Aorta (tissue), 5 donors: ENCODE data around the gene AXL. TPM values are rescaled to one million over a fixed set of nuclear protein-coding genes. Genes with fewer than 3 reads are reported as not detected.
A peak's percentile ranks its signal among the peaks of the same experiment; 100 is the strongest.
"Not testable (repeated sequence)": the region's sequence is repeated elsewhere in the genome, so short reads cannot be mapped to it uniquely, and the experiment has no call there.

Experiments
- ATAC-seq: fragments of 200-7000 bp; cut with Tn5 transposase; one replicate; pipeline ENCODE4 v1.9.1; 2022; ENCODE audit warnings: moderate library complexity; ENCODE audit not compliant: low FRiP score
- DNase-seq, 2 donors: peaks; one replicate each; pipeline ENCODE4 v3.0.0-alpha.2; 2020
- H3K27ac ChIP-seq, 2 donors: one replicate each; pipeline ENCODE4 v1.5.1; 2013; ENCODE audit warnings: low read length in 2 of 2, mild to moderate bottlenecking in 2 of 2, moderate library complexity in 2 of 2, control low read depth in 1 of 2, inconsistent platforms in 1 of 2, low read depth in 1 of 2
- H3K27me3 ChIP-seq, 2 donors: one replicate each; pipeline ENCODE4 v1.6.1; 2013; ENCODE audit warnings: control low read depth in 1 of 2, low read length in 1 of 2, mild to moderate bottlenecking in 1 of 2, moderate library complexity in 1 of 2; ENCODE audit not compliant: insufficient read depth in 2 of 2, control insufficient read depth in 1 of 2
- H3K36me3 ChIP-seq, 2 donors: one replicate each; pipeline ENCODE4 v1.6.1; 2013; ENCODE audit warnings: control low read depth in 1 of 2, low read length in 1 of 2, mild to moderate bottlenecking in 1 of 2; ENCODE audit not compliant: insufficient read depth in 2 of 2, control insufficient read depth in 1 of 2
- H3K4me1 ChIP-seq, 2 donors: one replicate each; pipeline ENCODE4 v1.6.1; 2013; ENCODE audit warnings: low read length in 2 of 2, control low read depth in 1 of 2, mild to moderate bottlenecking in 1 of 2, moderate library complexity in 1 of 2; ENCODE audit not compliant: insufficient read depth in 2 of 2, control insufficient read depth in 1 of 2
- H3K4me3 ChIP-seq, 2 donors: one replicate each; pipeline ENCODE4 v1.5.1; 2013; ENCODE audit warnings: low read length in 2 of 2, control low read depth in 1 of 2, mild to moderate bottlenecking in 1 of 2
- H3K9me3 ChIP-seq: one replicate; pipeline ENCODE4 v1.6.1; 2013; ENCODE audit warnings: mild to moderate bottlenecking, low read length; ENCODE audit not compliant: control insufficient read depth
- WGBS, 2 donors: extraction: QIAGEN DNeasy Blood & Tissue Kit; methylation state at CpG; one replicate each; pipeline ENCODE4 v1.1.7; 2013; 5-methylcytosine and 5-hydroxymethylcytosine counted together
- intact Hi-C, 2 donors: fragments of 100-400 bp; cut with DNase I; formaldehyde crosslinking; loops; one replicate each; pipeline versions ENCODE4 v1.14.2 to v1.15.0; 2022
- polyA plus RNA-seq, 2 donors: library from polyadenylated mRNA; stranded (reverse); fragments of 200-250 nt; gene quantifications; one replicate each; pipeline ENCODE4 v1.2.3, GENCODE V29; 2013
- total RNA-seq, 2 donors: library from RNA; stranded (reverse); fragmentation: NEBNext Ultra II Directional; extraction: Animal tissue kit (Norgen Biotek cat#: 25700); gene quantifications; one replicate each; pipeline ENCODE4 v1.2.1, GENCODE V29; 2021
- donor health status: healthy with polysubstance abuse.
- donor health status: Bipolar disorder and iron deficiency.
- donor health status: DM: no; HTN: no; CAD: no.
- donor health status: DM: no; HTN: no; CAD: no.
- donor health status: DM: yes; HTN: yes; CAD: no.

The AXL gene
- total and polyA plus RNA-seq, 4 donors, result 14.8 to 106 (median 75.1) TPM

DNA sequence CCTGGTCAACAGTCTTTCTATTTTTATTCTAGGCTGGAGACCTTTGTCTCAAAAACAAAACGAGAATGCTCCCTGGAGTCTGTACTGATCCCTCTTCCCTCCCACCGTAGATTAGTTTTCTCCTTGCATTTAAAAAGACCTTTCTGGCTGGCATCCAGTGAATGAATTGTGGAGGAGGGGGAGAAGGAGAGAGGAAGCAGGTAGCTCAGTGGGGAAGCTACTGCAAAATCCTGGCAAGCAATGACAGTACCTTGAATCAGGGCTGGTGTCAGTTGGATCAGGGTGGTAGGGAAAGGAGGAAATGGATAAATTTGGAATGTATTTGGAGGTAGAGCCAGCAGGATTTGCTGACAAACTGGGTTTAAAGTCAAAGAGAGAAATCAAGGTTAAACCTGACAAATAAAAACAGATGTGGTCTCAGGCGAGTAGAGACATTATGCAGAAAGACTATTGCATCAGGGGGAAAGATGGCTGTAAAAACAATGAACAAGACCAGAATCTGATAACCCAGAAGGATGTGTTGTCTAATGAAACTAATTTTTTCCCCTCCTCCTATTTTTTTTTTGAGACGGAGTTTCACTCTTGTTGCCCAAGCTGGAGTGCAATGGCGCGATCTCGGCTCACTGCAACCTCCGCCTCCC lies 29.5 kb upstream of the AXL start:
- no peaks in the 10 kb centered on the region for H3K36me3 ChIP-seq
- H3K27me3 ChIP-seq, result no peaks in the 10 kb centered on the region
- DNase-seq (no peak), ATAC-seq (no peak)
- 54 to 56% methylated on average over 8 of the region's 8 CpGs for WGBS, 2 donors
- intact Hi-C loops, result no loop called here
- no peaks in the 10 kb centered on the region for H3K4me1 ChIP-seq
- no peaks in the 10 kb centered on the region for H3K9me3 ChIP-seq
- H3K4me3 ChIP-seq, result no peak overlapping the region
- H3K27ac ChIP-seq, result no peak overlapping the region

DNA sequence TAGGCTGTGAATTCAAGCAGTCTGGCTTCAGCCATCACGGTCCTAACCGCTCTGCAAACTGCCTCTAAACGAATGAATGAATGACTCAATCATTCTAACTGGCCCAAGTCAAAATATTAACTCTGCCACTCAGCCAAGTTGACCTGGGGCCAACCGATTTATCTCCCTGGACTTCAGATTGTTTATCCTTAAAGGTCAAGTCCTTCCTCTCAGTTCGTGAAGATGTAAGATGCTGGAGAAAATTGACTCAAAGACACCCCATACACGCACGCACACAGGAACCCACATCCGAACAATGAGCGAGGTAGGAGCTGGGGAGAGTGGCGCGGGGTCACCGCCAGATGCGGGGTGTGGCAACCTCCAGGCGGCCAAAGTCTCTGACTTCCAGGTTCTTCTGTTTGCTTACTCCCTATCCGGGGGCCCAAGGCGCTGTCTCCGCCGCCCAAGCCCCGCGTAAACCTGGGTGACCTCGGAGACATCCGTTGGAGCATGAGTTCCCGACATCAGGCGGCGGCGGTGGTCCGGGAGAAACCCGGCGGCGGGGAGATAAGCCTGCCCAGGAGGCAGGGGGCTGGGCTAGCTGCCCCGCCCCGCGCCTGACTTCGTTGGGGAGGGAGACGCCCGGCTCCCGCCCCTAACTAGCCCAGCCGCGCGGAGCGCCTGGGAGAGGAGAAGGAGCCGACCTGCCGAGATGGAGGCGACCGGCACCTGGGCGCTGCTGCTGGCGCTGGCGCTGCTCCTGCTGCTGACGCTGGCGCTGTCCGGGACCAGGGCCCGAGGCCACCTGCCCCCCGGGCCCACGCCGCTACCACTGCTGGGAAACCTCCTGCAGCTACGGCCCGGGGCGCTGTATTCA lies 26.2 kb upstream of the AXL start, which contains the start of gene CYP2S1:
TSS of gene CYP2S1 (plus strand) at position 646 of the 856 bp plus-strand sequence. CDS start at position 692, 46 bp downstream.
- 2% methylated on average over 42 to 58 of the region's 58 CpGs for WGBS, 2 donors
- no peaks in the 10 kb centered on the region for H3K4me1 ChIP-seq
- no peak within 1 kb of the TSS for H3K4me3 ChIP-seq
- H3K9me3 ChIP-seq, result no peaks in the 10 kb centered on the region
- intact Hi-C loops, result no loop called here
- peak in 1 of 2 donors; percentile 57 for DNase-seq
- H3K27ac ChIP-seq, result no peak within 1 kb of the TSS
- H3K36me3 ChIP-seq, result no peaks in the 10 kb centered on the region
- peak; percentile 29 for ATAC-seq
- H3K27me3 ChIP-seq, result no peaks in the 10 kb centered on the region

DNA sequence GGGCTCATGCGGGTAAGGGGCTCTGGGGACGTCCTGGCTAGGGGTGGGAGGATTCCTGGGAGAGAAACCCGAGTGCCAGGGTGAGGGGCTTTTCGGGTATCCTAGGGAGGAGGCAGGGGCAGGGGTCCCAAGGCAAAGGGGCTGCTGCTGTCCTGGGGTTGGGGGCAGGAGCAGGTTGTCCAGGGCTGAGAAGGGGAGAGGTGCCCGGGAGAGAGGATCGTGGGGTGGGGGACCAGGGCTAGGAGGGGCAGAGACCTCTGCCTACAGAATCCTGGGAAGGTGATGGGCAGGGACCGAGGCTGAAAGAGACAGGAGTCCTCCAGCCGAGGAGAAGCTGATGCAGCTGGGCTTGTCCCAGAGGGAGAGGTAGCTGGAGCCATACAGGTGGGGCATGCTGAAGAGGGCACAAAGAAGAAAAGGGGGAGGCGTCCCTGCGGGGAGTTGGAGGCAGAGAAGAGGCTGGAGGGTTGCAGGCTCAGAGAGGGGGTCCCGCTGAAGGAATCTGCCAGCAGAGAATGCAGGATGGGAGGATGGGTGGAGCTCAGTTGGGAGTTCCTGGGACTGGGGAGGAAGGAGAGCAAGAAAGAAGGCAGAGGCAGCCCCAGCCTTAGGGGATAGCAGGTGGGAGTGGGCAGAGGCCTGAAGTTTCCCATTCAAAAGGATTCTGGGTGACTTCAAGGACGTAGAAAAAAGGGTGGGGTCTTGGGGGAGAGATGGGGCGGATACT lies 25.4 kb upstream of the AXL start:
- Histone ChIP-seq H3K4me1 (no peaks in the 10 kb centered on the region), H3K36me3 (no peaks in the 10 kb centered on the region), H3K4me3 (no peak overlapping the region), H3K9me3 (no peaks in the 10 kb centered on the region), H3K27me3 (no peaks in the 10 kb centered on the region), H3K27ac (no peak overlapping the region)
- WGBS, 2 donors, result 33 to 41% methylated on average over 13 of the region's 13 CpGs
- intact Hi-C loops, result no loop called here
- ATAC-seq (no peak), DNase-seq (no peak)

DNA sequence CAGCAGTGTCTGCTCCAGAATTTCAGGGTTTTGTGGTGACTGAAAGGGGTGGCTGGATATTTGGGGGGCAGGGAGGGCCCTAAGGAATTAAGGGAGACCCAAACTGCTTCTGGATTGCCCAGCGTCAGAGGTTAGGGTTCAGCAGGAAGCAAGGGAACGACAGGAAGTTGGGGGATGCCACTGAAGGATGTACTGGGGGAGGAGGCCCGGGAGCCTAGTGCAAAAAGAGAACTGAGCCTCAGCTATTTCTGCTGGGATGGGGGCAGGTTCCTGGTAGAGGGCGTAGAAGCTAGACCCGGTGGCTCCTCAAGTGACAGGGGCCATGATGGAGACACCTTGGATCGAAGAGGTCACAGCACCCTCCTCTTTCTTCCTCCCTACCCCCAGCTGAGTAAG lies 24.9 kb upstream of the AXL start:
- intact Hi-C loops, result no loop called here
- no peaks in the 10 kb centered on the region for H3K4me1 ChIP-seq
- DNase-seq (no peak), ATAC-seq (no peak)
- no peak overlapping the region for H3K4me3 ChIP-seq
- no peak overlapping the region for H3K27ac ChIP-seq
- no peaks in the 10 kb centered on the region for H3K9me3 ChIP-seq
- H3K27me3 ChIP-seq, result no peaks in the 10 kb centered on the region
- 69 to 72% methylated on average over 6 of the region's 6 CpGs for WGBS, 2 donors
- no peaks in the 10 kb centered on the region for H3K36me3 ChIP-seq

DNA sequence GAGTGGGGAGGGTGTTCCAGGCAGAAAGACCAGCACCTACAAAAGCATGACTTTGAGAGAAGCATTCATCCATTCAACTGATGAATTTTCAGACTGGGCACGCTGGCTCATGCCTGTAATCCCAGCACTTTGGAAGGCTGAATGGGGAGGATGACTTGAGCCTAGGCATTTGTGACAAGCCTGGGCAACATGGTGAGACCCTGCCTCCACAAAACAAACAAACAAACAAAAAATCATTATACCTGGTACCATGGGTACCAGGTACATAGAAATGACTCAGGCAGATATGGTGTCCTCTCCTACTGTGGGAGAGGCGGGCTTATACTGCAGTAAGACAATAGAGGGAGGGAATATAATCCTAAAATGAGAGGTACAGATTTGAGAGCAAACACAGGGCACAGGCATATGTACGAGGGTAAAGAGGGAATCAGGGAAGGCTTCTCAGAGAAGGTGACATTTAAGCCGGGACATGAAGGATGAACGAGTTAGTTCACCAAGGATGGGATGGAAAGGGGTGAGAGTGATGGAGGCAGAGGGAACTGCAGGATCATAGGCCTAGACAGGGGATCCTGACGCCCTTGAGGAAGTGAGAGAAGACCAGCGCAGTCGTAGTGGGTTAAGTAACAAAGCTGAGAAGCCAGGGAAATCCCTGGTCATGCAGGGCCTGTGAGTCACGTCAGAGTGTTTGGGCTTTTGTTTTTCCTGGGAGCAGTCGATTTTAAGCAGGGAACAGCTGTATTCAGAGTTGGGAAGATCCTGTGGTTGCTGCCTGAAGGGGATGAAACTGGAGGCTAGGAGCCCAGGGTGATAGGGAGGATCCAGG lies 23.1 kb upstream of the AXL start:
- no peaks in the 10 kb centered on the region for H3K27me3 ChIP-seq
- ATAC-seq (no peak), DNase-seq (no peak)
- intact Hi-C loops, result no loop called here
- H3K27ac ChIP-seq, result no peak overlapping the region
- no peak overlapping the region for H3K4me3 ChIP-seq
- WGBS, 2 donors, result 65 to 68% methylated on average over 10 of the region's 10 CpGs
- no peaks in the 10 kb centered on the region for H3K4me1 ChIP-seq
- H3K36me3 ChIP-seq, result no peaks in the 10 kb centered on the region
- no peaks in the 10 kb centered on the region for H3K9me3 ChIP-seq

DNA sequence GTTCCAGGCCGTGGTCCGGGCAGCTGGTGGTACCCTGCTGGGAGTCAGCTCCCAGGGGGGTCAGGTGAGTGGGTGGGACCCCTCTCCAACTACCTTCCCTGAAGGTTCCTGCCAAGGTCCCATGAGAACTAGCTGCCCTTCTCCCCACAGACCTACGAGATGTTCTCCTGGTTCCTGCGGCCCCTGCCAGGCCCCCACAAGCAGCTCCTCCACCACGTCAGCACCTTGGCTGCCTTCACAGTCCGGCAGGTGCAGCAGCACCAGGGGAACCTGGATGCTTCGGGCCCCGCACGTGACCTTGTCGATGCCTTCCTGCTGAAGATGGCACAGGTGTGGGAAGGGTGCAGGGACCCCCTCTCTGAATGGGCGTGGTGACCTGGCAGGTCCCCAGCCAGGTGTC lies 20.5 kb upstream of the AXL start:
- no peak for ATAC-seq
- WGBS, 2 donors, result 69 to 72% methylated on average over 11 of the region's 11 CpGs
- no peaks in the 10 kb centered on the region for H3K27me3 ChIP-seq
- H3K27ac ChIP-seq, result no peak overlapping the region
- no peaks in the 10 kb centered on the region for H3K9me3 ChIP-seq
- intact Hi-C loops, result no loop called here
- no peak overlapping the region for H3K4me3 ChIP-seq
- H3K4me1 ChIP-seq, result no peaks in the 10 kb centered on the region
- DNase-seq, result no peak
- H3K36me3 ChIP-seq, result no peaks in the 10 kb centered on the region

DNA sequence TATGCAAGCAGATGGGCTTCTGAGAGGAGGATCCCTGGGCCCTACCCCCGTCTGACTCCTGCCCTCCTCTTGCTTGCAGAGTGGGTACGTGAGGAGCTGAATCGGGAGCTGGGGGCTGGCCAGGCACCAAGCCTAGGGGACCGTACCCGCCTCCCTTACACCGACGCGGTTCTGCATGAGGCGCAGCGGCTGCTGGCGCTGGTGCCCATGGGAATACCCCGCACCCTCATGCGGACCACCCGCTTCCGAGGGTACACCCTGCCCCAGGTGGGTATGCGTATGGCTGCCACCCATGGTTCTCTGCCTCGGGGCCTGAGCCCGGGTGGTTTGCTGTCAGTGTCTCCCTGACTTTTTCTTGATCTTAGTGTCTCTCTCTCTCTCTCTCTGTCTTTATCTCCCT lies 15.7 kb upstream of the AXL start:
- intact Hi-C loops, result no loop called here
- no peaks in the 10 kb centered on the region for H3K9me3 ChIP-seq

DNA sequence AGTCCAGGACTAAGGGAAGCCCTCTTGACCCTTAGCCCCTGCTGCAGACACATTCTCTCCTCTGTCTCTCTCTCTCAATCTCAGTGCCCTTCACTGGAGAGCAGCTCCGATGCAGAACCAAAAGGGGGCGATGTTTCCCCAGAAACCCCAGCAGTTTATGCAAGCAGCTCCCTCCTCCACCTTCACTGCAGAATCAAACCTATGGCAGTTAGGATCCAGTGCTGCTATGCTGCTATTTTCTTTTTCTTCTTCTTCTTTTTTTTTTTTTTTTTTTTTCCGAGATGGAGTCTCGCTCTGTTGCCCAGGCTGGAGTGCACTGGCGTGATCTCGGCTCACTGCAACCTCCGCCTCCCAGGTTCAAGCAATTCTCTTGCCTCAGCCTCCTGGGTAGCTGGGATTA lies 14.7 kb upstream of the AXL start:
- DNase-seq, result peak; percentile 86 to 88
- WGBS, 2 donors, result 29 to 31% methylated on average over 6 to 7 of the region's 7 CpGs

More for the DNA sequence above, 15.7 kb upstream of the AXL start:
- WGBS, 2 donors, result 85 to 89% methylated on average over 16 to 18 of the region's 18 CpGs
- Histone ChIP-seq H3K4me3 (no peak overlapping the region), H3K27ac (no peak overlapping the region), H3K27me3 (no peaks in the 10 kb centered on the region), H3K36me3 (no peaks in the 10 kb centered on the region), H3K4me1 (no peaks in the 10 kb centered on the region)
- DNase-seq (no peak), ATAC-seq (no peak)

More for the DNA sequence above, 14.7 kb upstream of the AXL start:
- not testable (repeated sequence) for H3K27ac ChIP-seq, H3K36me3 ChIP-seq, H3K9me3 ChIP-seq, H3K4me1 ChIP-seq, H3K4me3 ChIP-seq, H3K27me3 ChIP-seq
- intact Hi-C loops, result loop anchor here (1.0 to 2.0 kb wide), 3 partner anchors 58 to 104 kb away; no protein-coding TSS in a partner anchor
- peak; percentile 88 for ATAC-seq
